ENCODE measurements around the gene KRT6B. TPM values are rescaled to one million over a fixed set of nuclear protein-coding genes. Genes with fewer than 3 reads are reported as not detected.

KRT6B gene
- total RNA-seq, 1 experiment from 2014 or later: 7.7 TPM

DNA sequence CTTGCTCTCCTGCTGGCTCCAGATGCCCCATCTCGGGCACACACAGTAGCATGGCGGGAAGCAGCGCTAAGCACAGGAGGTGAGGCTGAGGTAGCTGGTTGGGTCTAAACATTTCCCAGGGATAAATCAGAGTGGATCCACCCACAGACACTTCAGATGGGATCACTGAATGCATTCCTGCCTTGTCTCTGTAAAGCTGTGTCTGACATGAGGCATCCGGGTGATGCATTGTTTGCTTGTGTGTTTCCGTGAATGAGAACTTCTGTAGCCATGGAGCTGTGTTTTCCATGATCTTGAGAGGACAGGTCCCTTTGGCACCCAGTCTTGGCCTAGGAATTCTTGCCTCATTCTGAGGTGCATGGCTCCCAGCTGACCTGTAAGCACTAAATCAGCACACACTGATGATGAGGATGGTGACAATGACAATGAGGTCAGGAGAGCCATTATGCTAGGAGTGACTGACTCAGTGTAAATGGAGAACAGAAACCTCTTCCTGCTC, 11.1 kb downstream of the KRT6B start:
- ChIA-PET CTCF (interaction anchor here (0.7 kb wide), 1 partner anchor 45 kb away, joined by 3 read pairs; no protein-coding TSS in a partner anchor), POLR2A (ENCODE audit: unreplicated experiment) (interaction anchor here (0.6 kb wide), 1 partner anchor 439 kb away, joined by 4 read pairs; no protein-coding TSS in a partner anchor)
- peak overlapping the region; percentile 72 for H3K4me2 ChIP-seq (ENCODE audit: low read length)
- no peaks in the 10 kb centered on the region for H3K9me2 ChIP-seq (replicated peaks; ENCODE audit: low read length)
- H3K9ac ChIP-seq (ENCODE audit: low read length): peak overlapping the region; percentile 75
- H4K20me1 ChIP-seq (ENCODE audit: low read length): no peaks in the 10 kb centered on the region
- BruUV-seq (replicated peaks): no TSS peak
- intact Hi-C loops (cut with micrococcal nuclease): loop anchor here (2.0 to 10.0 kb wide), 4 partner anchors 14 to 431 kb away; no protein-coding TSS in a partner anchor
- no peaks in the 10 kb centered on the region for H3K36me3 ChIP-seq (ENCODE audit: low read depth, low read length)
- ATAC-seq (peak; percentile 30), DNase-seq (peak; percentile 86)
- H3K79me2 ChIP-seq (ENCODE audit: low read length): no peaks in the 10 kb centered on the region
- H3K27ac ChIP-seq (ENCODE audit: low read length): peak overlapping the region; percentile 95
- H3F3A ChIP-seq (ENCODE audit: low read length, unreplicated experiment): peaks cover 30% of the 10 kb centered on the region
- H3K4me1 ChIP-seq (ENCODE audit: insufficient read depth, low read length): peaks cover 89% of the 10 kb centered on the region
- H3K4me3 ChIP-seq (ENCODE audit: low read length): no peak overlapping the region
- TF ChIP-seq EZH2 (IDR thresholded peaks at IDR 0.05; ENCODE audit: low read length, unreplicated experiment) (no peak), EZH2phosphoT487 (IDR thresholded peaks at IDR 0.05; ENCODE audit: borderline replicate concordance, low read length) (no peak)
- TF ChIP-seq, protein P1, sequence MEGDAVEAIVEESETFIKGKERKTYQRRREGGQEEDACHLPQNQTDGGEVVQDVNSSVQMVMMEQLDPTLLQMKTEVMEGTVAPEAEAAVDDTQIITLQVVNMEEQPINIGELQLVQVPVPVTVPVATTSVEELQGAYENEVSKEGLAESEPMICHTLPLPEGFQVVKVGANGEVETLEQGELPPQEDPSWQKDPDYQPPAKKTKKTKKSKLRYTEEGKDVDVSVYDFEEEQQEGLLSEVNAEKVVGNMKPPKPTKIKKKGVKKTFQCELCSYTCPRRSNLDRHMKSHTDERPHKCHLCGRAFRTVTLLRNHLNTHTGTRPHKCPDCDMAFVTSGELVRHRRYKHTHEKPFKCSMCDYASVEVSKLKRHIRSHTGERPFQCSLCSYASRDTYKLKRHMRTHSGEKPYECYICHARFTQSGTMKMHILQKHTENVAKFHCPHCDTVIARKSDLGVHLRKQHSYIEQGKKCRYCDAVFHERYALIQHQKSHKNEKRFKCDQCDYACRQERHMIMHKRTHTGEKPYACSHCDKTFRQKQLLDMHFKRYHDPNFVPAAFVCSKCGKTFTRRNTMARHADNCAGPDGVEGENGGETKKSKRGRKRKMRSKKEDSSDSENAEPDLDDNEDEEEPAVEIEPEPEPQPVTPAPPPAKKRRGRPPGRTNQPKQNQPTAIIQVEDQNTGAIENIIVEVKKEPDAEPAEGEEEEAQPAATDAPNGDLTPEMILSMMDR (conservative IDR thresholded peaks at IDR 0.05; ENCODE audit: low read depth, low read length): no peak
- H3K9me3 ChIP-seq (ENCODE audit: low read length): no peaks in the 10 kb centered on the region
- H3K27me3 ChIP-seq (ENCODE audit: low read length): no peaks in the 10 kb centered on the region
- H2AFZ ChIP-seq (ENCODE audit: low read length): peak overlapping the region; percentile 25; the same call in 1 of the 2 replicates

DNA sequence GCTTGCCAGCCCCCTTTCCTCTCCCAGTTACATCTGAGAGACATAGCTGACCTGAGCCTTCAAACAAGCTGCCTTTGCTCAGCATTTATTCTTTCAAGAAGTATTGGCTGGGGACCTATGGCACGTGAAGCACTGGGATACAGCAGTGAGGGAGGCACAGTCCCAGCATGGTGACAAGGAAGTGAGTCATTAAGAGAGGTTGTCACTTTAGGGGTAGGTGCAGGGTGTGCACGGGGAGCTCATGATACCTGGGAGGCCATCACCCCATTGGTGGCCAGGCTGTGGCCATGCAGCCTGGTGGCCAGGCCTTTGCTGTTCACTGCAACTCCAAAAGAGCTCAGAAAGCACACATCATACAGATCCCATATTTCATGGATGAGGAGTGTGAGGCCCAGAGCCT, 12.1 kb downstream of the KRT6B start:
- no peak for TF ChIP-seq EZH2phosphoT487 (IDR thresholded peaks at IDR 0.05; ENCODE audit: borderline replicate concordance, low read length)
- TF ChIP-seq, protein P1 (conservative IDR thresholded peaks at IDR 0.05; ENCODE audit: low read depth, low read length): no peak
- no peak for TF ChIP-seq EZH2 (IDR thresholded peaks at IDR 0.05; ENCODE audit: low read length, unreplicated experiment)
- POLR2A ChIA-PET (ENCODE audit: unreplicated experiment): no interaction called here
- intact Hi-C loops (cut with micrococcal nuclease): loop anchor here (2.0 to 10.0 kb wide), 4 partner anchors 15 to 432 kb away; no protein-coding TSS in a partner anchor

DNA sequence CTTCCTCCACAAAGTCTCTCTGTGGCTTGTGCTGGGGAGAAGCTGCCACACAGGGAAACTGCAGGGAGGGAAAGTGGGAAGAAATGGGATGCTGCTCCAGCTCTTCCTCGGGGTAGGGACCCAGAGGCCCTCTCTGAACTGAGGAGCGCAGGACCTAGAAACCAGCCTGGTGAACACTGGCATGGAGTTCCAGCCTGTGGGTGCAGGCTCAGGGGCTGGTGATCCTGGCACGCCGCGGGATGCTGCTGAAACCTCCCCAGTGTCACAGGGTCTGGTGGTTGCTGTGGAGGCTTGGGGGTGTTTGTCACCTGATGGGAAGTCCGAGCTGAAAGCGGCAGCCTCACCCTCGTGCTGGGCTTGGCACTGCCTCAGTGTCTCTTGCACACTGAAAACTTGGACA, 12.5 kb downstream of the KRT6B start:
- ChIA-PET CTCF (no interaction called here), POLR2A (ENCODE audit: unreplicated experiment) (no interaction called here)
- BruUV-seq (replicated peaks): no TSS peak
- no peak overlapping the region for H3K4me3 ChIP-seq (ENCODE audit: low read length)
- H3K4me1 ChIP-seq (ENCODE audit: insufficient read depth, low read length): peaks cover 96% of the 10 kb centered on the region
- no peaks in the 10 kb centered on the region for H3K9me3 ChIP-seq (ENCODE audit: low read length)
- H3F3A ChIP-seq (ENCODE audit: low read length, unreplicated experiment): peaks cover 36% of the 10 kb centered on the region
- H4K20me1 ChIP-seq (ENCODE audit: low read length): no peaks in the 10 kb centered on the region
- no peaks in the 10 kb centered on the region for H3K27me3 ChIP-seq (ENCODE audit: low read length)
- H3K9me2 ChIP-seq (replicated peaks; ENCODE audit: low read length): no peaks in the 10 kb centered on the region
- peak overlapping the region; percentile 95 for H3K27ac ChIP-seq (ENCODE audit: low read length)
- TF ChIP-seq, protein P1 (conservative IDR thresholded peaks at IDR 0.05; ENCODE audit: low read depth, low read length): no peak
- TF ChIP-seq EZH2 (IDR thresholded peaks at IDR 0.05; ENCODE audit: low read length, unreplicated experiment): no peak
- no peak for TF ChIP-seq EZH2phosphoT487 (IDR thresholded peaks at IDR 0.05; ENCODE audit: borderline replicate concordance, low read length)
- H3K9ac ChIP-seq (ENCODE audit: low read length): peak overlapping the region; percentile 75; the same call in 1 of the 2 replicates
- H3K79me2 ChIP-seq (ENCODE audit: low read length): no peaks in the 10 kb centered on the region
- H3K4me2 ChIP-seq (ENCODE audit: low read length): 0 out of 2 replicates have a peak overlapping the region, but pooled peaks have one; percentile 5
- ATAC-seq (no peak), DNase-seq (no peak)
- intact Hi-C loops (cut with micrococcal nuclease): no loop called here
- H3K36me3 ChIP-seq (ENCODE audit: low read depth, low read length): no peaks in the 10 kb centered on the region
- no peak overlapping the region for H2AFZ ChIP-seq (ENCODE audit: low read length)

More for the DNA sequence above, 12.1 kb downstream of the KRT6B start:
- peak overlapping the region; percentile 5 for H3K4me2 ChIP-seq (ENCODE audit: low read length)
- H3K4me3 ChIP-seq (ENCODE audit: low read length): no peak overlapping the region
- no peaks in the 10 kb centered on the region for H3K9me2 ChIP-seq (replicated peaks; ENCODE audit: low read length)
- no peaks in the 10 kb centered on the region for H3K79me2 ChIP-seq (ENCODE audit: low read length)
- no peak overlapping the region for H2AFZ ChIP-seq (ENCODE audit: low read length)
- no peaks in the 10 kb centered on the region for H3K27me3 ChIP-seq (ENCODE audit: low read length)
- peak overlapping the region; percentile 75 for H3K9ac ChIP-seq (ENCODE audit: low read length)
- H3K27ac ChIP-seq (ENCODE audit: low read length): peak overlapping the region; percentile 95
- CTCF ChIA-PET: no interaction called here
- peaks cover 36% of the 10 kb centered on the region for H3F3A ChIP-seq (ENCODE audit: low read length, unreplicated experiment)
- BruUV-seq (replicated peaks): no TSS peak
- no peaks in the 10 kb centered on the region for H3K9me3 ChIP-seq (ENCODE audit: low read length)
- DNase-seq: peak; percentile 29
- peaks cover 95% of the 10 kb centered on the region for H3K4me1 ChIP-seq (ENCODE audit: insufficient read depth, low read length)
- no peak for ATAC-seq
- H3K36me3 ChIP-seq (ENCODE audit: low read depth, low read length): no peaks in the 10 kb centered on the region
- H4K20me1 ChIP-seq (ENCODE audit: low read length): no peaks in the 10 kb centered on the region

Data from PC-3 (cell line).